GM23338 (cell line): ENCODE measurements around the gene ETV6. TPM values are rescaled to one million over a fixed set of nuclear protein-coding genes. Genes with fewer than 3 reads are reported as not detected.

ENCODE experiments used
- ATAC-seq: fragments of 200-7000 bp; cut with Tn5 transposase; 3 replicates; pipeline ENCODE4 v1.9.1; 2020
- DNase-seq: peaks from one replicate; pipeline ENCODE4 v3.0.0-alpha.2; 2015; ENCODE audit warnings: low spot score
- H2AFZ ChIP-seq: fragments of 200-600 bp; sonication (generic); 2 replicates; pipeline ENCODE4 v1.8.0; 2016; ENCODE audit warnings: antibody characterized with exemption, mild to moderate bottlenecking, moderate library complexity
- H3F3A ChIP-seq: fragments of 200-600 bp; sonication (generic); replicated peaks from 2 replicates; pipeline ENCODE4 v1.8.0; 2017; ENCODE audit warnings: antibody characterized with exemption, mixed run types, low read depth
- H3K27ac ChIP-seq: fragments of 200-600 bp; sonication (generic); 2 replicates; pipeline ENCODE4 v1.6.1; 2016; ENCODE audit warnings: low read depth
- H3K27me3 ChIP-seq: fragments of 200-600 bp; sonication (generic); 2 replicates; pipeline ENCODE4 v1.8.0; 2016; ENCODE audit warnings: mild to moderate bottlenecking, mixed run types, moderate library complexity; ENCODE audit not compliant: insufficient read depth
- H3K36me3 ChIP-seq: fragments of 200-600 bp; sonication (generic); 2 replicates; pipeline ENCODE4 v1.8.0; 2016; ENCODE audit warnings: mild to moderate bottlenecking; ENCODE audit not compliant: insufficient read depth
- H3K4me1 ChIP-seq: fragments of 200-600 bp; sonication (generic); 2 replicates; pipeline ENCODE4 v1.8.0; 2016; ENCODE audit warnings: mild to moderate bottlenecking, moderate library complexity; ENCODE audit not compliant: insufficient read depth
- H3K4me2 ChIP-seq: fragments of 200-600 bp; sonication (generic); 2 replicates; pipeline ENCODE4 v1.7.1; 2017; ENCODE audit warnings: mixed run types
- H3K4me3 ChIP-seq: fragments of 200-600 bp; sonication (generic); 2 replicates; pipeline ENCODE4 v1.6.1; 2016; ENCODE audit warnings: mixed run types
- H3K79me2 ChIP-seq: fragments of 200-600 bp; sonication (generic); replicated peaks from 2 replicates; pipeline ENCODE4 v1.8.0; 2017; ENCODE audit warnings: mild to moderate bottlenecking; ENCODE audit not compliant: insufficient read depth
- H3K9me2 ChIP-seq: fragments of 200-600 bp; sonication (generic); 2 replicates; pipeline ENCODE4 v1.8.0; 2017; ENCODE audit not compliant: insufficient read depth
- H4K20me1 ChIP-seq: fragments of 200-600 bp; sonication (generic); replicated peaks from 2 replicates; pipeline ENCODE4 v1.8.0; 2017; ENCODE audit warnings: mild to moderate bottlenecking; ENCODE audit not compliant: insufficient read depth
- H3K27ac Mint-ChIP-seq: 2 replicates; pipeline ENCODE4 v1.8.0; 2020; ENCODE audit warnings: inconsistent platforms, mild to moderate bottlenecking, moderate library complexity, mixed read lengths
- H3K27me3 Mint-ChIP-seq: 3 replicates; pipeline ENCODE4 v1.8.0; 2022; ENCODE audit warnings: low read depth, mild to moderate bottlenecking, moderate library complexity, mixed read lengths, inconsistent platforms; ENCODE audit not compliant: insufficient read depth, poor library complexity
- H3K36me3 Mint-ChIP-seq: 3 replicates; pipeline ENCODE4 v1.8.0; 2021; ENCODE audit warnings: low read depth, mild to moderate bottlenecking, inconsistent platforms, moderate library complexity, mixed read lengths
- H3K4me1 Mint-ChIP-seq: 3 replicates; pipeline ENCODE4 v1.8.0; 2020; ENCODE audit warnings: mild to moderate bottlenecking, inconsistent platforms, mixed read lengths
- H3K4me3 Mint-ChIP-seq: 3 replicates; pipeline ENCODE4 v1.8.0; 2021; ENCODE audit warnings: moderate library complexity, mild to moderate bottlenecking, inconsistent platforms, mixed read lengths
- H3K9me3 Mint-ChIP-seq: 3 replicates; pipeline ENCODE4 v1.8.0; 2020; ENCODE audit warnings: moderate library complexity, mild to moderate bottlenecking, inconsistent platforms, mixed read lengths
- CREB1 ChIP-seq: fragments of 250-450 bp; sonication (Bioruptor Pico); IDR thresholded peaks from 2 replicates; pipeline ENCODE4 v1.5.0; 2020; ENCODE audit warnings: low read depth, mild to moderate bottlenecking, moderate library complexity
- EZH2 ChIP-seq: fragments of 200-600 bp; sonication (generic); IDR thresholded peaks from one replicate; pipeline ENCODE4 v1.8.0; 2017; ENCODE audit warnings: antibody characterized with exemption, mild to moderate bottlenecking, low read depth; ENCODE audit not compliant: unreplicated experiment
- EZH2phosphoT487 ChIP-seq: fragments of 200-600 bp; sonication (generic); IDR thresholded peaks from one replicate; pipeline ENCODE4 v1.8.1; 2018; ENCODE audit warnings: antibody characterized with exemption; ENCODE audit not compliant: unreplicated experiment
- JUNB ChIP-seq: IDR thresholded peaks from one replicate; pipeline ENCODE4 v1.6.1; 2016; ENCODE audit warnings: antibody characterized with exemption; ENCODE audit not compliant: unreplicated experiment
- NANOG ChIP-seq: IDR thresholded peaks from 2 replicates; pipeline ENCODE4 v1.6.1; 2016; ENCODE audit warnings: antibody characterized with exemption, borderline replicate concordance
- POLR2AphosphoS5 ChIP-seq: IDR thresholded peaks from 2 replicates; pipeline ENCODE4 v1.6.1; 2016; ENCODE audit warnings: antibody characterized with exemption, low read depth
- STAT1 ChIP-seq: IDR thresholded peaks from one replicate; pipeline ENCODE4 v1.6.1; 2016; ENCODE audit warnings: antibody characterized with exemption; ENCODE audit not compliant: unreplicated experiment
- ZNF114 ChIP-seq: fragments of 250-450 bp; sonication (Bioruptor Pico); IDR thresholded peaks from 2 replicates; pipeline ENCODE4 v1.5.0; 2020; ENCODE audit warnings: mild to moderate bottlenecking, moderate library complexity
- ZNF331 ChIP-seq: fragments of 250-450 bp; sonication (Bioruptor Pico); IDR thresholded peaks from 2 replicates; pipeline ENCODE4 v1.5.0; 2020; ENCODE audit warnings: low read depth, mild to moderate bottlenecking, moderate library complexity
- polyA plus RNA-seq: library from polyadenylated mRNA; unstranded; fragments of >200 nt; fragmentation: Nextera tagmentation; extraction: Ambion mirVana; gene quantifications from 2 replicates; pipeline ENCODE4 v1.2.1, GENCODE V29; 2016
- total RNA-seq: library from RNA; depleted of rRNA; stranded (reverse); fragments of >200 nt; shearing (Covaris generic); gene quantifications from 2 replicates; pipeline ENCODE4 v1.2.3, GENCODE V29; 2014
- TF ChIP-seq, protein P1 (sequence below), 2 experiments: fragments of 200-600 bp in 1 of 2; sonication (generic) in 1 of 2; conservative IDR thresholded peaks; 2 replicates each; pipeline versions ENCODE4 v1.5.1 to v1.6.1; 2016 to 2017; ENCODE audit warnings: antibody characterized with exemption in 2 of 2, low read depth in 2 of 2, mild to moderate bottlenecking in 2 of 2, moderate library complexity in 1 of 2
- TF ChIP-seq, protein P2 (sequence below): IDR thresholded peaks from one replicate; pipeline ENCODE4 v1.6.1; 2018; ENCODE audit warnings: antibody characterized with exemption; ENCODE audit not compliant: unreplicated experiment
- TF ChIP-seq, protein P3 (sequence below): IDR thresholded peaks from 2 replicates; pipeline ENCODE4 v1.6.1; 2016; ENCODE audit warnings: antibody characterized with exemption
- TF ChIP-seq, protein P4 (sequence below): fragments of 250-450 bp; sonication (Bioruptor Pico); IDR thresholded peaks from 2 replicates; pipeline ENCODE4 v1.5.0; 2020; ENCODE audit warnings: mild to moderate bottlenecking, moderate library complexity

Gene ETV6
- total and polyA plus RNA-seq, 2 experiments from 2014 or later = 7.5 to 15.1 TPM

DNA sequence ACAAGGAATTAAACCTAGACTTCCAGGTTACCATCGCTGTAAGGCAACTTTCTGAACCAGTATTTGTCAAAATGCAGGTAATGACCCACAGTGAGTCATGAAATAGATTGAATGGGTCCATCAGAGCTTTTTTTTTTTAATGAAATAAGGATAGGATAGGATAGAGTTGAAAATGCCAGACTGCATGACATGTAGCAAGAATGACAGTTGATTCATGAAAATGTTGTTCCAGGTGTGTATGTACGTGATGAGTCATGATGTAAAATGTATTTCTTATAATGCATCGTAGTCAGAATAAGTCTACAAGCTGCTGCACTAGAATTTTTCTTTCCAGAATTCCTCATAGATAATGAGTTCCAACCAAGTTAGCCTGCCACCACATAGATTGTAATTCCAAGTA, 236.9 kb downstream of the ETV6 start:
- Histone ChIP-seq H3K9me2 (peaks cover 3% of the 10 kb centered on the region; the same call in 1 of the 2 replicates), H3K79me2 (no peaks in the 10 kb centered on the region), H3K4me3 (no peak overlapping the region), H4K20me1 (no peaks in the 10 kb centered on the region), H3K4me1 (no peaks in the 10 kb centered on the region), H3K4me2 (no peak overlapping the region), H3K27ac (no peak overlapping the region), H3K36me3 (no peaks in the 10 kb centered on the region), H3K27me3 (no peaks in the 10 kb centered on the region), H2AFZ (no peak overlapping the region), H3F3A (no peaks in the 10 kb centered on the region)
- DNase-seq (no peak), ATAC-seq (no peak)
- TF ChIP-seq EZH2phosphoT487 = no peak
- TF ChIP-seq, protein P1, sequence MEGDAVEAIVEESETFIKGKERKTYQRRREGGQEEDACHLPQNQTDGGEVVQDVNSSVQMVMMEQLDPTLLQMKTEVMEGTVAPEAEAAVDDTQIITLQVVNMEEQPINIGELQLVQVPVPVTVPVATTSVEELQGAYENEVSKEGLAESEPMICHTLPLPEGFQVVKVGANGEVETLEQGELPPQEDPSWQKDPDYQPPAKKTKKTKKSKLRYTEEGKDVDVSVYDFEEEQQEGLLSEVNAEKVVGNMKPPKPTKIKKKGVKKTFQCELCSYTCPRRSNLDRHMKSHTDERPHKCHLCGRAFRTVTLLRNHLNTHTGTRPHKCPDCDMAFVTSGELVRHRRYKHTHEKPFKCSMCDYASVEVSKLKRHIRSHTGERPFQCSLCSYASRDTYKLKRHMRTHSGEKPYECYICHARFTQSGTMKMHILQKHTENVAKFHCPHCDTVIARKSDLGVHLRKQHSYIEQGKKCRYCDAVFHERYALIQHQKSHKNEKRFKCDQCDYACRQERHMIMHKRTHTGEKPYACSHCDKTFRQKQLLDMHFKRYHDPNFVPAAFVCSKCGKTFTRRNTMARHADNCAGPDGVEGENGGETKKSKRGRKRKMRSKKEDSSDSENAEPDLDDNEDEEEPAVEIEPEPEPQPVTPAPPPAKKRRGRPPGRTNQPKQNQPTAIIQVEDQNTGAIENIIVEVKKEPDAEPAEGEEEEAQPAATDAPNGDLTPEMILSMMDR (conservative IDR thresholded peaks at IDR 0.05; ENCODE audit: low read depth in 2 of 2) = no peak
- no peak for TF ChIP-seq CREB1 (CRISPR knock-in tag)
- no peak for TF ChIP-seq JUNB
- no peak for TF ChIP-seq EZH2
- no peak for TF ChIP-seq NANOG
- no peak for TF ChIP-seq POLR2AphosphoS5
- TF ChIP-seq STAT1 = no peak
- TF ChIP-seq, protein P2, sequence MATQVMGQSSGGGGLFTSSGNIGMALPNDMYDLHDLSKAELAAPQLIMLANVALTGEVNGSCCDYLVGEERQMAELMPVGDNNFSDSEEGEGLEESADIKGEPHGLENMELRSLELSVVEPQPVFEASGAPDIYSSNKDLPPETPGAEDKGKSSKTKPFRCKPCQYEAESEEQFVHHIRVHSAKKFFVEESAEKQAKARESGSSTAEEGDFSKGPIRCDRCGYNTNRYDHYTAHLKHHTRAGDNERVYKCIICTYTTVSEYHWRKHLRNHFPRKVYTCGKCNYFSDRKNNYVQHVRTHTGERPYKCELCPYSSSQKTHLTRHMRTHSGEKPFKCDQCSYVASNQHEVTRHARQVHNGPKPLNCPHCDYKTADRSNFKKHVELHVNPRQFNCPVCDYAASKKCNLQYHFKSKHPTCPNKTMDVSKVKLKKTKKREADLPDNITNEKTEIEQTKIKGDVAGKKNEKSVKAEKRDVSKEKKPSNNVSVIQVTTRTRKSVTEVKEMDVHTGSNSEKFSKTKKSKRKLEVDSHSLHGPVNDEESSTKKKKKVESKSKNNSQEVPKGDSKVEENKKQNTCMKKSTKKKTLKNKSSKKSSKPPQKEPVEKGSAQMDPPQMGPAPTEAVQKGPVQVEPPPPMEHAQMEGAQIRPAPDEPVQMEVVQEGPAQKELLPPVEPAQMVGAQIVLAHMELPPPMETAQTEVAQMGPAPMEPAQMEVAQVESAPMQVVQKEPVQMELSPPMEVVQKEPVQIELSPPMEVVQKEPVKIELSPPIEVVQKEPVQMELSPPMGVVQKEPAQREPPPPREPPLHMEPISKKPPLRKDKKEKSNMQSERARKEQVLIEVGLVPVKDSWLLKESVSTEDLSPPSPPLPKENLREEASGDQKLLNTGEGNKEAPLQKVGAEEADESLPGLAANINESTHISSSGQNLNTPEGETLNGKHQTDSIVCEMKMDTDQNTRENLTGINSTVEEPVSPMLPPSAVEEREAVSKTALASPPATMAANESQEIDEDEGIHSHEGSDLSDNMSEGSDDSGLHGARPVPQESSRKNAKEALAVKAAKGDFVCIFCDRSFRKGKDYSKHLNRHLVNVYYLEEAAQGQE = no peak
- TF ChIP-seq ZNF331 (CRISPR knock-in tag) = no peak
- TF ChIP-seq, protein P3, sequence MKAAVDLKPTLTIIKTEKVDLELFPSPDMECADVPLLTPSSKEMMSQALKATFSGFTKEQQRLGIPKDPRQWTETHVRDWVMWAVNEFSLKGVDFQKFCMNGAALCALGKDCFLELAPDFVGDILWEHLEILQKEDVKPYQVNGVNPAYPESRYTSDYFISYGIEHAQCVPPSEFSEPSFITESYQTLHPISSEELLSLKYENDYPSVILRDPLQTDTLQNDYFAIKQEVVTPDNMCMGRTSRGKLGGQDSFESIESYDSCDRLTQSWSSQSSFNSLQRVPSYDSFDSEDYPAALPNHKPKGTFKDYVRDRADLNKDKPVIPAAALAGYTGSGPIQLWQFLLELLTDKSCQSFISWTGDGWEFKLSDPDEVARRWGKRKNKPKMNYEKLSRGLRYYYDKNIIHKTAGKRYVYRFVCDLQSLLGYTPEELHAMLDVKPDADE = no peak
- no peak for TF ChIP-seq ZNF114 (CRISPR knock-in tag)
- TF ChIP-seq, protein P4, sequence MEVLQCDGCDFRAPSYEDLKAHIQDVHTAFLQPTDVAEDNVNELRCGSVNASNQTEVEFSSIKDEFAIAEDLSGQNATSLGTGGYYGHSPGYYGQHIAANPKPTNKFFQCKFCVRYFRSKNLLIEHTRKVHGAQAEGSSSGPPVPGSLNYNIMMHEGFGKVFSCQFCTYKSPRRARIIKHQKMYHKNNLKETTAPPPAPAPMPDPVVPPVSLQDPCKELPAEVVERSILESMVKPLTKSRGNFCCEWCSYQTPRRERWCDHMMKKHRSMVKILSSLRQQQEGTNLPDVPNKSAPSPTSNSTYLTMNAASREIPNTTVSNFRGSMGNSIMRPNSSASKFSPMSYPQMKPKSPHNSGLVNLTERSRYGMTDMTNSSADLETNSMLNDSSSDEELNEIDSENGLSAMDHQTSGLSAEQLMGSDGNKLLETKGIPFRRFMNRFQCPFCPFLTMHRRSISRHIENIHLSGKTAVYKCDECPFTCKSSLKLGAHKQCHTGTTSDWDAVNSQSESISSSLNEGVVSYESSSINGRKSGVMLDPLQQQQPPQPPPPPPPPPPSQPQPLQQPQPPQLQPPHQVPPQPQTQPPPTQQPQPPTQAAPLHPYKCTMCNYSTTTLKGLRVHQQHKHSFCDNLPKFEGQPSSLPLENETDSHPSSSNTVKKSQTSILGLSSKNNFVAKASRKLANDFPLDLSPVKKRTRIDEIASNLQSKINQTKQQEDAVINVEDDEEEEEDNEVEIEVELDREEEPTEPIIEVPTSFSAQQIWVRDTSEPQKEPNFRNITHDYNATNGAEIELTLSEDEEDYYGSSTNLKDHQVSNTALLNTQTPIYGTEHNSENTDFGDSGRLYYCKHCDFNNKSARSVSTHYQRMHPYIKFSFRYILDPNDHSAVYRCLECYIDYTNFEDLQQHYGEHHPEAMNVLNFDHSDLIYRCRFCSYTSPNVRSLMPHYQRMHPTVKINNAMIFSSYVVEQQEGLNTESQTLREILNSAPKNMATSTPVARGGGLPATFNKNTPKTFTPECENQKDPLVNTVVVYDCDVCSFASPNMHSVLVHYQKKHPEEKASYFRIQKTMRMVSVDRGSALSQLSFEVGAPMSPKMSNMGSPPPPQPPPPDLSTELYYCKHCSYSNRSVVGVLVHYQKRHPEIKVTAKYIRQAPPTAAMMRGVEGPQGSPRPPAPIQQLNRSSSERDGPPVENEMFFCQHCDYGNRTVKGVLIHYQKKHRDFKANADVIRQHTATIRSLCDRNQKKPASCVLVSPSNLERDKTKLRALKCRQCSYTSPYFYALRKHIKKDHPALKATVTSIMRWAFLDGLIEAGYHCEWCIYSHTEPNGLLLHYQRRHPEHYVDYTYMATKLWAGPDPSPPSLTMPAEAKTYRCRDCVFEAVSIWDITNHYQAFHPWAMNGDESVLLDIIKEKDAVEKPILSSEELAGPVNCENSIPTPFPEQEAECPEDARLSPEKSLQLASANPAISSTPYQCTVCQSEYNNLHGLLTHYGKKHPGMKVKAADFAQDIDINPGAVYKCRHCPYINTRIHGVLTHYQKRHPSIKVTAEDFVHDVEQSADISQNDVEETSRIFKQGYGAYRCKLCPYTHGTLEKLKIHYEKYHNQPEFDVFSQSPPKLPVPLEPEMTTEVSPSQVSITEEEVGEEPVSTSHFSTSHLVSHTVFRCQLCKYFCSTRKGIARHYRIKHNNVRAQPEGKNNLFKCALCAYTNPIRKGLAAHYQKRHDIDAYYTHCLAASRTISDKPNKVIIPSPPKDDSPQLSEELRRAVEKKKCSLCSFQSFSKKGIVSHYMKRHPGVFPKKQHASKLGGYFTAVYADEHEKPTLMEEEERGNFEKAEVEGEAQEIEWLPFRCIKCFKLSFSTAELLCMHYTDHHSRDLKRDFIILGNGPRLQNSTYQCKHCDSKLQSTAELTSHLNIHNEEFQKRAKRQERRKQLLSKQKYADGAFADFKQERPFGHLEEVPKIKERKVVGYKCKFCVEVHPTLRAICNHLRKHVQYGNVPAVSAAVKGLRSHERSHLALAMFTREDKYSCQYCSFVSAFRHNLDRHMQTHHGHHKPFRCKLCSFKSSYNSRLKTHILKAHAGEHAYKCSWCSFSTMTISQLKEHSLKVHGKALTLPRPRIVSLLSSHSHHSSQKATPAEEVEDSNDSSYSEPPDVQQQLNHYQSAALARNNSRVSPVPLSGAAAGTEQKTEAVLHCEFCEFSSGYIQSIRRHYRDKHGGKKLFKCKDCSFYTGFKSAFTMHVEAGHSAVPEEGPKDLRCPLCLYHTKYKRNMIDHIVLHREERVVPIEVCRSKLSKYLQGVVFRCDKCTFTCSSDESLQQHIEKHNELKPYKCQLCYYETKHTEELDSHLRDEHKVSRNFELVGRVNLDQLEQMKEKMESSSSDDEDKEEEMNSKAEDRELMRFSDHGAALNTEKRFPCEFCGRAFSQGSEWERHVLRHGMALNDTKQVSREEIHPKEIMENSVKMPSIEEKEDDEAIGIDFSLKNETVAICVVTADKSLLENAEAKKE = no peak
- Mint-ChIP-seq H3K4me3 (no peak overlapping the region), H3K36me3 (peaks cover 18% of the 10 kb centered on the region; the same call in 2 of the 3 replicates), H3K27me3 (no peaks in the 10 kb centered on the region), H3K4me1 (peaks cover 5% of the 10 kb centered on the region), H3K9me3 (no peaks in the 10 kb centered on the region), H3K27ac (no peak overlapping the region)
